CD4-positive, alpha-beta T cell treated with Interleukin-15 for 4 hours (primary cell): Measurements from ENCODE around the gene SKI.

ENCODE experiments used
- DNase-seq: peaks from one replicate; pipeline ENCODE4 v3.0.0-alpha.2; 2020; ENCODE audit warnings: low spot score

SKI gene

GRCh38 chr1:2228157-2228594 is at the start of gene SKI:
Gene SKI (plus strand): TSS chr1:2228319. CDS start chr1:2228767, 448 bp downstream.
- DNase-seq: no peak

GRCh38 chr1:2178875-2179274 is 49.2 kb upstream of the SKI start:
- no peak for DNase-seq

- DNase-seq: no peak
Measured at GRCh38 chr1:2179283-2180013, 48.7 kb upstream of the SKI start.

- no peak for DNase-seq
Measured at GRCh38 chr1:2180297-2181245, 47.5 kb upstream of the SKI start.

- DNase-seq: no peak
Measured at GRCh38 chr1:2181271-2181670, 46.8 kb upstream of the SKI start.

- no peak for DNase-seq
Measured at GRCh38 chr1:2181752-2182151, 46.4 kb upstream of the SKI start.

GRCh38 chr1:2182376-2182775 is 45.7 kb upstream of the SKI start:
- no peak for DNase-seq

GRCh38 chr1:2183937-2184334 is 44.2 kb upstream of the SKI start:
- DNase-seq: no peak

- no peak for DNase-seq
Measured at GRCh38 chr1:2184531-2184930, 43.6 kb upstream of the SKI start.

- DNase-seq: no peak
Measured at GRCh38 chr1:2184934-2185333, 43.2 kb upstream of the SKI start.

- no peak for DNase-seq
Measured at GRCh38 chr1:2185880-2186855, 42.0 kb upstream of the SKI start.

- no peak for DNase-seq
Measured at GRCh38 chr1:2186901-2187300, 41.2 kb upstream of the SKI start.

GRCh38 chr1:2187619-2188018 is 40.5 kb upstream of the SKI start:
- DNase-seq: no peak

GRCh38 chr1:2188336-2188735 is 39.8 kb upstream of the SKI start:
- DNase-seq: no peak

GRCh38 chr1:2189459-2190425 is 38.4 kb upstream of the SKI start:
- peak; percentile 94 for DNase-seq

- no peak for DNase-seq
Measured at GRCh38 chr1:2190491-2190976, 37.6 kb upstream of the SKI start.

- no peak for DNase-seq
Measured at GRCh38 chr1:2192031-2192995, 35.8 kb upstream of the SKI start.

- no peak for DNase-seq
Measured at GRCh38 chr1:2193514-2194281, 34.4 kb upstream of the SKI start.
